ENCODE measurements around the gene ACSS3.

The ACSS3 gene

DNA sequence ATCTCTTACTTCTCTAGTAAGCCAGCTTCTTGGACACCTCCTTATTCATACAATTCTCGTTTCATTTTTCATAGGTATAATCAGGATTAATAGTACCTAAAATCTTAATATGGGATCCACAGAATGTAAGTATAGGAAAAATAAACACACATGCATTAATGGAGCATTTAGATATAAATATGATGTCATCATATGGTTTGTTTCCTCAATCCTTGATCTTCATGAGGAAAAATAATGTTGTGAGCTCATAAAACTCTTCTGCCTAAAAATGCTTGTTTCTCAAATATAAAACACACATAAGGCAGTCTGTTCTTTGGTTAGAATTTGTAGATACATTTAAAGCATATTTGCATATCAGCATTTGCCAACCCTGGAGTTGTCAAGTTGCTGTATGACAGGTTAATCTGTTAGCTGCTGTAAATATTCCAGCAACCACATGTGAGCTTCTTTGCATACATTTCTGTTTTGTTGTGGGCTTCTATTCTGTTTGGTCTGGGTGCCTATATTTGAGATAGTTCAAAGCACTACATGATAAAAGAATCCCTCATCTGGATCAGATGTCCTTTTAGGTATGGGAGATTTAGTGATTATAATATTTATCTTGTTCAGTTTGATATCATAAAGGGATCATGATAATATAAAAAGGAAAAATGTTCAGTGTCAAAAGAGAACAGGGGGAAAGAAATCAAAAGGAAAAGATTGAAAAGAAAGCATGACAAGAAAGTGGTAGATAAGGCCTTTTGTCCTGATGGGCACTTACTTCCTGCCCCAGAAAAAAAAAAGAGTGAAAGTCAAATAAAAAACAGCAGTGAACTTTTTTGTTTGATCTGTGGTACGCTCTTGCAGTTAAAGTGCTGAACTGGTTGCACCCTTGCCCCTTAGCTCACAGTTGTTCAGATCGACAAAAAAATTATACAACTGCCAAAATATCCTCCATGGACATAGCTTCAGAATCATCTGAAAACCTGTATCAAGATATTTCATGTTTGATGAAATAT lies 68.6 kb downstream of the ACSS3 start:
- Histone ChIP-seq H3K4me3 (replicated peaks; ENCODE audit: low read depth, low read length) (no peak overlapping the region), H3K36me3 (ENCODE audit: control insufficient read depth, insufficient read depth, low read length) (no peaks in the 10 kb centered on the region), H3K27me3 (replicated peaks; ENCODE audit: control insufficient read depth, insufficient read depth, low read length) (no peaks in the 10 kb centered on the region)
- TF ChIP-seq, protein P1, sequence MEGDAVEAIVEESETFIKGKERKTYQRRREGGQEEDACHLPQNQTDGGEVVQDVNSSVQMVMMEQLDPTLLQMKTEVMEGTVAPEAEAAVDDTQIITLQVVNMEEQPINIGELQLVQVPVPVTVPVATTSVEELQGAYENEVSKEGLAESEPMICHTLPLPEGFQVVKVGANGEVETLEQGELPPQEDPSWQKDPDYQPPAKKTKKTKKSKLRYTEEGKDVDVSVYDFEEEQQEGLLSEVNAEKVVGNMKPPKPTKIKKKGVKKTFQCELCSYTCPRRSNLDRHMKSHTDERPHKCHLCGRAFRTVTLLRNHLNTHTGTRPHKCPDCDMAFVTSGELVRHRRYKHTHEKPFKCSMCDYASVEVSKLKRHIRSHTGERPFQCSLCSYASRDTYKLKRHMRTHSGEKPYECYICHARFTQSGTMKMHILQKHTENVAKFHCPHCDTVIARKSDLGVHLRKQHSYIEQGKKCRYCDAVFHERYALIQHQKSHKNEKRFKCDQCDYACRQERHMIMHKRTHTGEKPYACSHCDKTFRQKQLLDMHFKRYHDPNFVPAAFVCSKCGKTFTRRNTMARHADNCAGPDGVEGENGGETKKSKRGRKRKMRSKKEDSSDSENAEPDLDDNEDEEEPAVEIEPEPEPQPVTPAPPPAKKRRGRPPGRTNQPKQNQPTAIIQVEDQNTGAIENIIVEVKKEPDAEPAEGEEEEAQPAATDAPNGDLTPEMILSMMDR (IDR thresholded peaks at IDR 0.05; ENCODE audit: insufficient read depth, low read length, poor library complexity, severe bottlenecking): no peak
- DNase-seq (ENCODE audit: extremely low read depth, insufficient read length): no peak

DNA sequence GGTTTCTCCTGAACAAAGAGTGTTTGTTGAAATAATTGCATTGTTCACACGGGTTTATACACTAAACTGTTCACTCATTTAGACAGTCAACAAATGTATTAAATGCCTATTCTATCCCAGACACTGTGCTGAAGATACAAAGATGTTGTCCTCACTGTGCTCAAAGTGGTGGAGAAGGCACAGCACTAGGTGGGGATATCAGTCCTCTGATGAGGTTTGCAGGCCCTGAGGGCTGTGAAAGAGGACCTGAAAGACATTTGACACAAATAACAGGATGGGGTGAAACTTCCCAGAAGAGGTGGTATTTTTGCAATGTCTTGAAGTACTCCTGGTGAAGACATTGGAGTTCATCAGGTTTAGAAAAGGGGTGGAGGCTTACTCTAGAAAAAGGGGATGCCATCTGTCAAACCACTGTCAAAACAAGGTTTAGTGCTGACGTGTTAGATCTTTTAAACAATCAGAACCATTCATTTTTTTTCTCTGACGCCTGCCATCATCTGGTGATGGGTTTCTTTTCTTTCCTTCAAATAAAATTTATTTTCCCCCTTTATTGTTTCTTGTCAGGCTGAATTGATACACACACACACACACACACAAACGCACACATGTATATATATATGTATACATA lies 69.5 kb downstream of the ACSS3 start:
- Histone ChIP-seq H3K4me3 (replicated peaks; ENCODE audit: low read depth, low read length) (no peak overlapping the region), H3K36me3 (ENCODE audit: control insufficient read depth, insufficient read depth, low read length) (no peaks in the 10 kb centered on the region), H3K27me3 (replicated peaks; ENCODE audit: control insufficient read depth, insufficient read depth, low read length) (no peaks in the 10 kb centered on the region)
- no peak for DNase-seq (ENCODE audit: extremely low read depth, insufficient read length)
- TF ChIP-seq, protein P1 (IDR thresholded peaks at IDR 0.05; ENCODE audit: insufficient read depth, low read length, poor library complexity, severe bottlenecking): no peak

DNA sequence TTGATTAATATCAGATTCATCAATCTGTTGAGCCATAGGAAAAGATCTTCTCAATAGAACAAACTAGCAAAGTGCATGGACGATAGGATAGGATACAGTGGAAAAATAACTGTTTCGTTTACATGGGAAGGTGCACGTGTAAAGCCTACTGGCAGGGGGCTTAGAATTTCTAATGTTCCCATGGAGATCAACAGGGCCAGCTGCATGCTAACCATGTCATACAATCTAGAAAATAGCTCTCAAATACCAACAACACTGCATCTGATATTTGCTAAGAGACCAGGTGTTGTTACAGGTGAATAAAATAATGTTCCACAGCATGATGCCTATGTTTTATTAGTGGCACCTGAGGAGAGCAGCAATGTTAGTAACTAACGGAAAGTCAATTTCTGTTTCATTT lies 72.5 kb downstream of the ACSS3 start:
- DNase-seq (ENCODE audit: extremely low read depth, insufficient read length): no peak
- H3K4me3 ChIP-seq (replicated peaks; ENCODE audit: low read depth, low read length): no peak overlapping the region
- H3K36me3 ChIP-seq (ENCODE audit: control insufficient read depth, insufficient read depth, low read length): no peaks in the 10 kb centered on the region
- no peaks in the 10 kb centered on the region for H3K27me3 ChIP-seq (replicated peaks; ENCODE audit: control insufficient read depth, insufficient read depth, low read length)
- TF ChIP-seq, protein P1 (IDR thresholded peaks at IDR 0.05; ENCODE audit: insufficient read depth, low read length, poor library complexity, severe bottlenecking): no peak

DNA sequence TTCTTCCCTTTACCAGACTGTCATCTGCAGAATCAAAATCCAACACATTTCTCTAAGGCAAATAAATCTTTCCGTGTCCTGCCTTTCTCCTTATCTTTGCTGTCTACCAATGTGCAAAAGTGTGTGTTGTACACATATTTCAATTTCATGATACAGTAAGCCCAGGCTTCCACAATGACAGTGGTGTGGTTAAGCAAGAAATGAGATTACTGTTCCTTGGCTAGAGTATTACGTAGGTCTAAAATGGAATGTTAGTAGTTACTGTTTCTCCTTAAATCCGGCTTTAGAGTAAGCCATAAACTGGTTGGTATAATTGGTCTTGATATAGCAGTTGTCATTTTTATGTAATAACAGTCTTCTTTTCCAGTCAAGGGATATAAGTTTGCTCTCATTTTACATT lies 82.0 kb downstream of the ACSS3 start:
- Histone ChIP-seq H3K27me3 (replicated peaks; ENCODE audit: control insufficient read depth, insufficient read depth, low read length) (no peaks in the 10 kb centered on the region), H3K36me3 (ENCODE audit: control insufficient read depth, insufficient read depth, low read length) (no peaks in the 10 kb centered on the region), H3K4me3 (replicated peaks; ENCODE audit: low read depth, low read length) (no peak overlapping the region)
- TF ChIP-seq, protein P1 (IDR thresholded peaks at IDR 0.05; ENCODE audit: insufficient read depth, low read length, poor library complexity, severe bottlenecking): no peak
- DNase-seq (ENCODE audit: extremely low read depth, insufficient read length): no peak

DNA sequence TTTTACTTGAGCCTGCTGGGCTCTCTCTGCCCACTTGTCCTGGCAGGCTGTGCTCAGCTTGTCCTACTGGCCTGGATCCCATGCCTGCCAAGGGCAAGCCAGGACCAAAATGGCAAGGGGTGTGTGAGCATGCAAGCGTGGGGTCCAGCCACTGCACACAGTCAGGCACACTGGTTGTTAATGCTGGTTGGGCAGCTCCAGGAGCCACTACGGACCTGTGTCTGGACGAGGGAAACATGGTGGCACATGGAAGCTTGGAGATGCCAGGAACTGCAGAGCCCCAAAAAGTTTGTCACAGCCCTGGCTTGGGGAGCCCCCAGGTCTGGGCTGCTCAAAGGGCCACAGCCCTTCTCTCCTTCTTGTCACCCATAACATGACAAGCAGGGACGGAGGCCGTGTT lies 83.8 kb downstream of the ACSS3 start:
- H3K36me3 ChIP-seq (ENCODE audit: control insufficient read depth, insufficient read depth, low read length): no peaks in the 10 kb centered on the region
- H3K27me3 ChIP-seq (replicated peaks; ENCODE audit: control insufficient read depth, insufficient read depth, low read length): no peaks in the 10 kb centered on the region
- no peak for DNase-seq (ENCODE audit: extremely low read depth, insufficient read length)
- TF ChIP-seq, protein P1 (IDR thresholded peaks at IDR 0.05; ENCODE audit: insufficient read depth, low read length, poor library complexity, severe bottlenecking): no peak
- no peak overlapping the region for H3K4me3 ChIP-seq (replicated peaks; ENCODE audit: low read depth, low read length)

All from GM06990 (cell line).